Ovary (tissue), 9 donors: Measurements from ENCODE around the gene HS6ST3. TPM values are rescaled to one million over a fixed set of nuclear protein-coding genes. Genes with fewer than 3 reads are reported as not detected.

Experiments
- DNase-seq, 5 donors: peaks; one replicate each; pipeline ENCODE4 v3.0.0-alpha.2; 2019 to 2020
- H3K27ac ChIP-seq, 2 donors: fragments of 200-600 bp; one replicate each; pipeline versions ENCODE4 v1.5.1 to v1.8.0; 2019 to 2022
- H3K27me3 ChIP-seq: fragments of 200-600 bp; one replicate; pipeline ENCODE4 v1.8.0; 2022
- H3K36me3 ChIP-seq: fragments of 200-600 bp; sonication (generic); one replicate; pipeline ENCODE4 v1.5.1; 2019
- H3K4me1 ChIP-seq: one replicate; pipeline ENCODE4 v1.8.1; 2013; ENCODE audit warnings: mild to moderate bottlenecking, moderate library complexity; ENCODE audit not compliant: insufficient read depth
- H3K4me3 ChIP-seq: fragments of 200-600 bp; sonication (generic); one replicate; pipeline ENCODE4 v1.5.1; 2017
- H3K9me3 ChIP-seq, 2 donors: fragments of 200-600 bp in 1 of 2; sonication (generic) in 1 of 2; one replicate each; pipeline versions ENCODE4 v1.5.1 to v1.8.1; 2013 to 2019; ENCODE audit warnings: mild to moderate bottlenecking in 1 of 2, moderate library complexity in 1 of 2
- CTCF ChIP-seq, 3 donors: fragments of 450-650 bp in 2 of 3; fragments of 200-600 bp in 1 of 3; IDR thresholded peaks; one replicate each; pipeline versions ENCODE4 v1.5.1 to v1.8.0; 2016 to 2022; ENCODE audit warnings: antibody characterized with exemption in 3 of 3, mild to moderate bottlenecking in 1 of 3
- EP300 ChIP-seq: sonication (generic); formaldehyde crosslinking; IDR thresholded peaks from one replicate; pipeline ENCODE4 v1.6.1; 2017; ENCODE audit warnings: antibody characterized with exemption
- POLR2A ChIP-seq: fragments of 450-650 bp; IDR thresholded peaks from one replicate; pipeline ENCODE4 v1.6.1; 2017; ENCODE audit warnings: antibody characterized with exemption, mild to moderate bottlenecking, moderate library complexity
- WGBS, 3 donors: extraction: QIAGEN DNeasy Blood & Tissue Kit in 1 of 3; methylation state at CpG; one replicate each; pipeline versions ENCODE4 v1.1.5 to v1.1.7; 2013 to 2017; 5-methylcytosine and 5-hydroxymethylcytosine counted together
- intact Hi-C, 4 donors: fragments of 100-400 bp; cut with DNase I; formaldehyde crosslinking; loops; one replicate each; pipeline versions ENCODE4 v1.11.0 to v1.15.1; 2022 to 2023
- polyA plus RNA-seq, 2 donors: library from polyadenylated mRNA; stranded (reverse); fragments of 200-250 nt in 1 of 2; fragments of 350-450 nt in 1 of 2; fragmentation: Illumina TruSeq in 1 of 2; extraction: RNeasy Lipid Tissue Mini Kit (QIAGEN cat#74804) in 1 of 2; gene quantifications; one replicate each; pipeline ENCODE4 v1.2.3, GENCODE V29; 2013 to 2014
- total RNA-seq, 7 donors: library from RNA; depleted of rRNA in 2 of 7; stranded (reverse); fragments of >200 nt in 2 of 7; fragmentation: NEBNext Ultra II Directional in 3 of 7; extraction: Animal tissue kit (Norgen Biotek cat#: 25700) in 3 of 7; gene quantifications; one replicate each; pipeline versions ENCODE4 v1.1.0 to v1.2.4, GENCODE V29; 2016 to 2023
- donor health status: DM: no; HTN: no; CAD: no; lungs with moderate emphysema.
- donor health status: DM: no; HTN: no; CAD: no.
- donor health status: Bipolar disorder and iron deficiency.
- donor health status: DM: yes; HTN: yes; CAD: no.
- donor health status: DM: no; HTN: no; CAD: no.
- donor health status: DM: yes; HTN: yes; CAD: no.

HS6ST3 gene
- total and polyA plus RNA-seq, 9 donors = 0.05 to 0.46 (median 0.19) TPM; not detected in 3

- DNase-seq = no peak
- Histone ChIP-seq H3K4me1 (no peaks in the 10 kb centered on the region), H3K9me3 (no peaks in the 10 kb centered on the region), H3K27me3 (no peaks in the 10 kb centered on the region), H3K27ac (no peak overlapping the region), H3K36me3 (no peaks in the 10 kb centered on the region), H3K4me3 (no peak overlapping the region)
- intact Hi-C loops = no loop called here
- 70 to 88% (median 72%) methylated on average over 3 of the region's 3 CpGs for WGBS, 3 donors
- no peak for TF ChIP-seq EP300
- no peak for TF ChIP-seq CTCF (IDR thresholded peaks at IDR 0.05)
- no peak for TF ChIP-seq POLR2A
Observed at GRCh38 chr13:96673825-96674224, 583.9 kb downstream of the HS6ST3 start.

GRCh38 chr13:96677029-96677428, 587.1 kb downstream of the HS6ST3 start:
- H3K4me3 ChIP-seq = no peak overlapping the region
- no peaks in the 10 kb centered on the region for H3K36me3 ChIP-seq
- no peaks in the 10 kb centered on the region for H3K4me1 ChIP-seq
- intact Hi-C loops = no loop called here
- no peaks in the 10 kb centered on the region for H3K27me3 ChIP-seq
- no peaks in the 10 kb centered on the region for H3K9me3 ChIP-seq
- no peak for TF ChIP-seq POLR2A
- no peak for TF ChIP-seq CTCF (IDR thresholded peaks at IDR 0.05)
- TF ChIP-seq EP300 = no peak
- H3K27ac ChIP-seq = no peak overlapping the region
- no peak for DNase-seq

GRCh38 chr13:96678801-96679200, 588.9 kb downstream of the HS6ST3 start:
- no peaks in the 10 kb centered on the region for H3K36me3 ChIP-seq
- WGBS, 3 donors = 54 to 70% (median 54%) methylated on average over 2 of the region's 2 CpGs

GRCh38 chr13:96680898-96681297, 591.0 kb downstream of the HS6ST3 start:
- intact Hi-C loops = no loop called here
- TF ChIP-seq CTCF (IDR thresholded peaks at IDR 0.05) (no peak), EP300 (no peak), POLR2A (no peak)
- Histone ChIP-seq H3K4me1 (no peaks in the 10 kb centered on the region), H3K4me3 (no peak overlapping the region), H3K9me3 (no peaks in the 10 kb centered on the region), H3K27me3 (no peaks in the 10 kb centered on the region), H3K27ac (no peak overlapping the region), H3K36me3 (no peaks in the 10 kb centered on the region)
- DNase-seq = no peak
- 73 to 83% (median 75%) methylated on average over 5 of the region's 5 CpGs for WGBS, 3 donors

More at GRCh38 chr13:96678801-96679200, 588.9 kb downstream of the HS6ST3 start:
- Histone ChIP-seq H3K27ac (no peak overlapping the region), H3K27me3 (no peaks in the 10 kb centered on the region), H3K4me1 (no peaks in the 10 kb centered on the region), H3K9me3 (no peaks in the 10 kb centered on the region), H3K4me3 (no peak overlapping the region)
- no peak for DNase-seq
- TF ChIP-seq CTCF (IDR thresholded peaks at IDR 0.05) (no peak), POLR2A (no peak), EP300 (no peak)
- intact Hi-C loops = no loop called here

- intact Hi-C loops = no loop called here
- Histone ChIP-seq H3K4me1 (no peaks in the 10 kb centered on the region), H3K9me3 (no peaks in the 10 kb centered on the region), H3K27me3 (no peaks in the 10 kb centered on the region), H3K27ac (no peak overlapping the region), H3K36me3 (no peaks in the 10 kb centered on the region), H3K4me3 (no peak overlapping the region)
- TF ChIP-seq CTCF (IDR thresholded peaks at IDR 0.05) (no peak), EP300 (no peak), POLR2A (no peak)
- no peak for DNase-seq
Observed at GRCh38 chr13:96681766-96682165, 591.9 kb downstream of the HS6ST3 start.
